Hippocampal formation (tissue), 2 donors: ENCODE measurements around the gene AZU1.
"Not testable (repeated sequence)": the region's sequence is repeated elsewhere in the genome, so short reads cannot be mapped to it uniquely, and the experiment has no call there.

ENCODE experiments used
- DNase-seq, 2 donors: peaks; one replicate each; lab custom pipeline; 2025; lab: John Stamatoyannopoulos, UW

The AZU1 gene

DNA sequence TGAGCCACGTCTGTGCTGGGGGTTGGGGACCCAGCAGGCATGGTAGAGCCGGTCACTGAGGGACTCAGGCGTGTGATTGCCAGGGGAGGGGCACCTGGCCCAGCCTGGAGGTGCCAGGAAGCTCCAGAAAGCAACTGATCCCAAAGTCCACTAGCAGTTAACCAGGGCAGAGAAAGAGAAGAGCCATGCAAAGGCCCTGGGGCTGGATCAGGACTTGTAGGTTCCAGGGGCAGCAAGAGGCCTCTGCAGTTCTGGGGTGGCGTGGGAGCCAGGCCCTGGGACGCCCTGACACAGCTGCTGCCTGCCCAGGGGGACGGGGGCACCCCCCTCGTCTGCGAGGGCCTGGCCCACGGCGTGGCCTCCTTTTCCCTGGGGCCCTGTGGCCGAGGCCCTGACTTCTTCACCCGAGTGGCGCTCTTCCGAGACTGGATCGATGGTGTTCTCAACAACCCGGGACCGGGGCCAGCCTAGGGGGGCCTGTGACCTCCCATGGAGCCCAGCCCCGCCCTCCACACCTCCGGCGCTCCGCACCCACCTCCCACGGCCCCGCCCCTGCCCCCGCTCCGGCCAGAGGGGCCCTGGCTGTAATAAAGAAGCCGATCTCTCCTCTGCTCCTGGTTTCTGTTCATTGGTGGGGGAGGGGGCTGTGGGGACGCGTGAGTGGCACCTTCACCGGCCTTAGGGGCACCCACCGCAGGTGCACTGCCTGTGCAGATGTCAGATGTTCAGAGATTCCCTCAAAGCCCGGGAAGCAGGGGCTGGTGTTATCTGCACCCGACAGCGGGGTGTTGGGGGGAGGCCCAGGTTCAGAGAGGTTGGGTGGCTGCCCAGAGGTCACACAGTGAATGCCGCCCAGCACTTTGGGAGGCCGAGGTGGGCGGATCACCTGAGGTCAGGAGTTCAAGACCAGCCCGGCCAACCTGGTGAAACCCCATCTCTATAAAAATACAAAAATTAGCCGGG, 4.1 kb downstream of the AZU1 start:
- DNase-seq, result no peak

DNA sequence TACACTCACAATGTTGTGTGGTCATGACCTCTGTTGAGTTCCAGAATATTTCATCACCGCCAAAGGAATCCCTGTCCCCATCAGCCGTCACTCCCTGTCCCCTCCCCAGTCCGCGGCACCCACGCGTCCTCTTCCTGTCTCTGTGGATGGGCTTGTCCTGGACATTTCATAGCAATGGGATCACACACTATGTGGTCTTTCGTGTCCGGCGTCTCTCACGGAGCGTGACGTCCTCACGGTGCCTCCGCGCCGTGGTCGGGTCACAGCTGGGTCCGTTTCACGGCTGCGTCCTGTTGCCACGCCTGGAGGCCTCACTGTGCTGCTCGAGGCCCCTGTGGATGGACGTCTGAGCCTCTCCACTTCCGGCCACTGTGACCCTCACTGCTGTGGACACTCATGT, 6.6 kb downstream of the AZU1 start:
- DNase-seq, result no peak

DNA sequence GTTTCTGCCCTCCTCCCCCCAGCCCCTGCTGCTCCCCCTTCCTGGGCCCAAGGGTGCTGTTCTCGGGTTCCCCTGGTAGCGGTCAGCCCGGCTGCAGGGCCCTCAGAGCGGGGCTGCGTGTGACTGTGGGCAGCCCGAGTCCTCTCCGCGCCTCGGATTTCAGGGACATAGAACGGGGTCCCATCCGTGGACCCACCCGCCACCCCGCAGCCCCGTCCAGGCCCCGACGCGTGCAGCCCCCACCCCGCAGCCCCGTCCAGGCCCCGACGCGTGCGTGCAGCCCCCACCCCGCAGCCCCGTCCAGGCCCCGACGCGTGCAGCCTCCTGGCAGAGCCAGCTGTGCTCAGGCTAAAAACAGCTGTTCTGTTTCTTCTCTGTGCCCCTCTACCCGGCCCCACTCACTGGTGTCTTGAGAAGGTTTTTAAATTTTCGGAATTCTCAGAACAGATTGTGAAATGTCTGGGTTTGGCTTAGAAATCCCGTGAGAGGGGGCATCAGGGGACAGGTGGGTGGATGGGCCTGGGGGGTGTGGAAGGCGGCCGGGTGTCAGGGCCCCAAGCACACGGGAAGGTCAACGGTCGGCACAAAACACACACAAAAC, 7.7 kb downstream of the AZU1 start:
- DNase-seq, result no peak

DNA sequence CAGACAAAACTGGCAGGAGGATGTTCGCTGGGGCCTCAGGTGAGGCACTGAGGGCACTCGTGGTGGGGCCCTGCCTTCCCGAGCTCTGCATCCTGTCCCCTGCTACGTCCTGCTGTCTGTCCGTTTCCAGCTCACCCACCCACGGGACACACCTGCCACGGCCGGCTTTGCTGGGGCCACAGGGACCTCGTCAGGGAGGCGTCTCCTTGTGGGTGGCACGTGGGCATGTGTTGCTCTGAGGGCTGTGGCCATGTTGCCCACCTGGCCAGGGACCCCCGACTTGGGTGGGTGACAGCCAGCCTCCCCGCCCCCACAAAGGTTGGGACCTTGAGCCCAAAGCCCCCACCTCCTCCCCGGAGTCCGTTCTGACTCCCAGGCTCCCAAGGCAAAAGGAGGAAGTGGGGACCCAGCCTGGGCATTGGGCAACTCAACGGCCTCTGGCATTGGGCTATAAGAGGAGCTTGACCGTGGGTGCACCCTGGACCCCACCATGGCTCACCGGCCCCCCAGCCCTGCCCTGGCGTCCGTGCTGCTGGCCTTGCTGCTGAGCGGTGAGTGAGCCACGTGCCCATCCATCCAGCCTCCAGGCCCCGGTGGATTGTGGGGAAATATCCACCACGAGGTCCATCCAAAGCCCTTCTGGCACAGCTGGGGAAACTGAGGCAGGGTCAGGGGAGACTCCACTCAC, 13.0 kb downstream of the AZU1 start, which contains the start of gene PRTN3:
Gene PRTN3, plus strand, starts transcription at position 481 of the 688 bp plus-strand sequence. Its CDS starts 10 bp downstream, at position 491.
- DNase-seq, result no peak

DNA sequence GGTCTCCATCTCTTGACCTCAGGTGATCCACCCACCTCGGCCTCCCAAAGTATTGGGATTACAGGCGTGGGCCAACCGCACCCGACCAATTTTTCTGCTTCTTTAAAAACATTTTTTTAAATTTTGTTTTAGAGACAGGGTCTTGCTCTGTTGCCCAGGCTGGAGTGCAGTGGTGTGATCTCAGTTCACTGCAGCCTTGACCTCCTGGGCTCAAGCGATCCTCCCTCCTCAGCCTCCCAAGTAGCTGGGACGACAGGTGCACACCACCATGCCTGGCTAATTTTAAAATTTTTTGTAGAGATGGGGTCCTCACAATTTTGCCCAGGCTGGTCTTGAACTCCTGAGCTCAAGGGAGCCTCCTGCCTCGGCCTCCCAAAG, 15.2 kb downstream of the AZU1 start:
- not testable (repeated sequence) for DNase-seq

DNA sequence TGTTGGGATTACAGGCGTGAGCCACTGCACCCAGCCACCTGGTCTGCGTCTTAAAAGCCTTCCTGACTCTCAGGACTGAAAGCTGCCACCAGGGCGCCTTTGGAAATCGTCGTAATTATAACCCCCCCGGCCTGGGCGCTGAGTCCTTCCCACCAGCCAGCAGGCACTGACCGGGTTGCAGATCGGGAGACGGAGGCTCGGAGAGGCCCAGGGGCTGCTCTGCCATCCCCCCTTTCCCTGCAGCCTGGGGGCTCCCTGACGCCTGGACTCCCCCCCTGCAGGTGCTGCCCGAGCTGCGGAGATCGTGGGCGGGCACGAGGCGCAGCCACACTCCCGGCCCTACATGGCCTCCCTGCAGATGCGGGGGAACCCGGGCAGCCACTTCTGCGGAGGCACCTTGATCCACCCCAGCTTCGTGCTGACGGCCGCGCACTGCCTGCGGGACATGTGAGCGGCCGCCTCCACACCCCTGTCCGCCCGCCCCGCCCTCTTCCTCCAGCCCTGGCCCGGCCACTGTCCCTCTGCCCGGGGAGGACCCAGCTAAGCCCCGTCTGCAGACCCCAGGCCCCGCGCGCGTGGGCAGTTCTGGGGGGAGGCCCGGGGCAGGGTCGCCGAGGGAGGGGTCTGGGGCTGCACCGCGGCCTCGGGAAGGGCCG, 15.7 kb downstream of the AZU1 start:
- DNase-seq, result no peak

DNA sequence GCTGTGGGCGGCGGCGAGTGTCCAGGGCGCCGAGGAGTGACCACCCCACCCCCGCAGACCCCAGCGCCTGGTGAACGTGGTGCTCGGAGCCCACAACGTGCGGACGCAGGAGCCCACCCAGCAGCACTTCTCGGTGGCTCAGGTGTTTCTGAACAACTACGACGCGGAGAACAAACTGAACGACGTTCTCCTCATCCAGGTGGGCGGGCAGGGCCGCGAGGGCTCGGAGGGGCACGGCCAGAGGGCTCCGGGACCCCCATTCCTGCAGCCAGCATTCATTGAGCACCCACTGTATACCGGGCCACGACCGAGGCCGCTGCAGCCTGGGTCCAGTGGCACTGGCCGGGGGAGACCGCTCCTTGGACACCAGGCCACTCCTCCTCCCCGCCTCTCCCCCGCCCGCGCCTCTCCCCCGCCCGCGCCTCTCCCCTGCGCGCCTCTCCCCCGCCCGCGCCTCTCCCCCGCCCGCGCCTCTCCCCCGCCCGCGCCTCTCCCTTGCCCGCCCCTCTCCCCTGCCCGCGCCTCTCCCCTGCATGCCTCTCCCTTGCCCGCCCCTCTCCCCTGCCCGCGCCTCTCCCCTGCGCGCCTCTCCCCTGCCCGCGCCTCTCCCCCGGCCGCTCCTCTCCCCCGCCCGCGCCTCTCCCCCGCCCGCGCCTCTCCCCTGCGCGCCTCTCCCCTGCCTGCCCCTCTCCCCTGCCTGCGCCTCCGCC, 16.4 kb downstream of the AZU1 start:
- DNase-seq, result no peak

DNA sequence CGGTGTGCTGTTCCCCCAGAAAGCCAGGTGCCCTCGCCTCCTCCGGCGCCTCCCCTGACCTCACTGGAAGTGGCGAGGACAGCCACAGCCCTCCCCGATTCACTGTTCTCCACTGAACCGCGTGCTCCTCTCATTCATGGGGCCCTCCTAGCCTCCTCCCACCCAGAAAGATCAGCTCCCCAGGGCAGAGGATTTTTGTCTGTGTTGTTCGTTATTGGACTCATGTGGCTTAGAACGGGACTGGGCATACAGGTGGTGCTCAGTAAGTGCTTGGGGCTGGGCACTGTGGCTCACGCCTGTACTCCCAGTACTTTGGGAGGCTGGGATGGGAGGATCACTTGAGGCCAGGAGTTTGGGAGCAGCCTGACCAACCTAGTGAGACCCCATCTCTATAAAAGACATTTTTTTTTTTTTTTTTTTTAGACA, 16.9 kb downstream of the AZU1 start:
- DNase-seq, result no peak

DNA sequence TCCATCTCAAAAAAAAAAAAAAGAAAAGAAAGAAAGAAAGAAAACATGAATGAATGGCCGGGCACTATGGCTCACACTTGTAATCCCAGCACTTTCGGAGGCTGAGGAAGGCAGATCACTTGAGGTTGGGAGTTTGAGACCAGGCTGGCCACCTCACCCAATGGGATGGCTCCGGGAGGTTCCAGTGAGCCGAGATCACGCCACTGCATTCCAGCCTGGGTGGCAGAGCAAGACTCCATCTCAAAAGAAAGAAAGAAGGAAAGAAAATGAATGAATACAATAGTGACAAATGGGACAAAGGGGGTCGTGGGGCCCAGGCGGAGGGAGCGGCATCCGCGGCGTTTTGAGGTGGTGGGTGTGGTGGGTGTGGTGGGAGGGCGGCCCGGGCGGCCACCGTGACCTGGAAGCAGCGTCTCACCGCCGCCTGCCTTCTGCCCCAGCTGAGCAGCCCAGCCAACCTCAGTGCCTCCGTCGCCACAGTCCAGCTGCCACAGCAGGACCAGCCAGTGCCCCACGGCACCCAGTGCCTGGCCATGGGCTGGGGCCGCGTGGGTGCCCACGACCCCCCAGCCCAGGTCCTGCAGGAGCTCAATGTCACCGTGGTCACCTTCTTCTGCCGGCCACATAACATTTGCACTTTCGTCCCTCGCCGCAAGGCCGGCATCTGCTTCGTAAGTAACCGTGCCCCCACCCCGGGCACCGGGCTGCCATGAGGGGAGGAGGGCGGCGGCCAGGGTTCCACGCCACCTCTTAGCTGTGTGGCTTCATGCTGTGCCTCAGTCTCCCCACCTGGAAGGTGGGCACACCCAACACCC, 18.3 kb downstream of the AZU1 start:
- no peak for DNase-seq

DNA sequence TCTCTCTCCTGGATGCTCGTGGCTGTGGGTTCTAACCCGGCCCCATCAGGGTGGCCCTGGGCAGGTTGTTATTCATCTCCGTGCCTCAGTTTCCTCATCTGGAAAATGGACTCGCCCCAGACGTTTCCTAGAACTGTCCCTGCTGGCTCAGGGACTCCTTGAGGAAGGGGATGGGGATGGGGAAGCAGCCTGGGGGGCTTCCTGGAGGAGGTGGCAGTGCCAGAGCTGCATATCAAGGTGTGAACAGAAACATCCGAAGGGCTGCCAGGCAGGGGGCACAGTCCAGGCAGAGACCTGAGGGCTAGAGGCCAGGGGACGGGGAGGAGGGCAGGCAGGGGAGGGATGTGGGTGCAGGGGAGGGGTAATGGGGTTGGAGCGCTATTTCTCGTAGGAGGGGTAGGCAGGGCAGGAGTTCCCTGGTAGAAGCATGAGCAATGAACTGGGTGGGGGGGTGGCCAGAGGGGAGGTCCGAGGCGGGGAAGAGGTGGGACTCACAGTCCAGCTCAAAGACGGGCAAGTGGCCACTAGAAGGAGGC, 20.8 kb downstream of the AZU1 start:
- DNase-seq, result no peak

DNA sequence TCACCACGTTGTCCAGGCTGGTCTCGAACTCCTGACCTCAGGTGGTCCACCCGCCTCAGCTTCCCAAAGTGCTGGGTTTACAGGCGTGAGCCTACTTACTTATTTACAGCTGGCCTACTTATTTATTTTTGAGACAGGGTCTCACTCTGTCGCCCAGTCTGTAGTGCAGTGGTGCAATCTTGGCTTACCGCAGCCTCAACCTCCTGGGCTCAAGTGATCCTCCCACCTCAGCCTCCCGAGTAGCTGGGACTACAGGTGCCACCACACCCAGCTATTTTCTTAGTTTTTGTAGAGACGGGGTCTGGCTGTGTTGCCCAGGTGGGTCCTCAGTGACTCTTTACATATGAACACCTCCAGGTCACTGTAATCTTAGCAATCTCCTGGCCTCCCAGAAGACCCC, 21.6 kb downstream of the AZU1 start:
- DNase-seq, result not testable (repeated sequence)

DNA sequence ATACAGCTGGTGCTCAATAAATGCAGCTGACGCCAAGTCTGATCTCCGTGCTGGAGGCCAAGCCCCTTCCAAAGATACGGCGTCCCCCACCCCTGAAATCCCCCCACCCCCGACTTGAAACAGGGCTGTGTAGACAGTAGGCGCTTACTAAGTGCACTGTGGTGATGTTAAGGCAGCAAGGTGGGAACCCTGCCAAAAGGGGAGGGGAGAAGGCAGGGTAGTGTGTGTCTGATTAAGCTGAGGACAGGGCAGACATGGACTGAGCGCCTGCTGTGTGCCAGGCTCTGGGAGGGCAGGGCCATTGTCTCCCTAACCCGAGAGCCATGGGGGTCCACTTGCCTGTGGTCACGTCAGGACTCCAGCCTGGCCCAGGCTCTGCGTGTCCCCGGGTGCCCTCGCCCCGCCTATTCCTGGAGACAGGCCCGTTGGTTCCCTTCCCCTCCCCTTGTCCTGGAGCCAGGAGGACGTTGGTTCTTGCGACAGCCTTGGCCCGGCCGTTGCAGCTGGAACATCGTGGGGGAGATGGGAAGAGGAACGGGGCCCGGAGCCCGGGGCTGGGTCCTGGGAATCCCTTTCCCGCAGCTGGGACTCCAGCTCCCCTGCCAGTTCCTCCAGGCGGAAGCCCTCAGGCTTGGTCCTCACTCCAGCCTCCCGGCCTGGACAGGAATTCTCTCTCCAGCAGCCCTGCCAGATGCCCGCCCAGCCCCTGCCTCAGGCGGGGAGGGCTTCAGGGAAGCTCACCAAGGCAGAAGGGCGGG, 22.8 kb downstream of the AZU1 start:
- no peak for DNase-seq

DNA sequence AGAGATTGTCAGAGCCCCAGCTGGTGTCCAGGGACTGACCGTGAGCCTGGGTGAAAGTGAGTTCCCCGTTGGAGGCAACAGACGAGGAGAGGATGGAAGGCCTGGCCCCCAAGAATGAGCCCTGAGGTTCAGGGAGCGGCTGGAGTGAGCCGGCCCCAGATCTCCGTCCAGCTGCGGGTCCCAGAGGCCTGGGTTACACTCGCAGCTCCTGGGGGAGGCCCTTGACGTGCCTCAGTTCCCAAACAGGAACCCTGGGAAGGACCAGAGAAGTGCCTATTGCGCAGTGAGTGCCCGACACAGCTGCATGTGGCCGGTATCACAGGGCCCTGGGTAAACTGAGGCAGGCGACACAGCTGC, 23.3 kb downstream of the AZU1 start:
- no peak for DNase-seq

DNA sequence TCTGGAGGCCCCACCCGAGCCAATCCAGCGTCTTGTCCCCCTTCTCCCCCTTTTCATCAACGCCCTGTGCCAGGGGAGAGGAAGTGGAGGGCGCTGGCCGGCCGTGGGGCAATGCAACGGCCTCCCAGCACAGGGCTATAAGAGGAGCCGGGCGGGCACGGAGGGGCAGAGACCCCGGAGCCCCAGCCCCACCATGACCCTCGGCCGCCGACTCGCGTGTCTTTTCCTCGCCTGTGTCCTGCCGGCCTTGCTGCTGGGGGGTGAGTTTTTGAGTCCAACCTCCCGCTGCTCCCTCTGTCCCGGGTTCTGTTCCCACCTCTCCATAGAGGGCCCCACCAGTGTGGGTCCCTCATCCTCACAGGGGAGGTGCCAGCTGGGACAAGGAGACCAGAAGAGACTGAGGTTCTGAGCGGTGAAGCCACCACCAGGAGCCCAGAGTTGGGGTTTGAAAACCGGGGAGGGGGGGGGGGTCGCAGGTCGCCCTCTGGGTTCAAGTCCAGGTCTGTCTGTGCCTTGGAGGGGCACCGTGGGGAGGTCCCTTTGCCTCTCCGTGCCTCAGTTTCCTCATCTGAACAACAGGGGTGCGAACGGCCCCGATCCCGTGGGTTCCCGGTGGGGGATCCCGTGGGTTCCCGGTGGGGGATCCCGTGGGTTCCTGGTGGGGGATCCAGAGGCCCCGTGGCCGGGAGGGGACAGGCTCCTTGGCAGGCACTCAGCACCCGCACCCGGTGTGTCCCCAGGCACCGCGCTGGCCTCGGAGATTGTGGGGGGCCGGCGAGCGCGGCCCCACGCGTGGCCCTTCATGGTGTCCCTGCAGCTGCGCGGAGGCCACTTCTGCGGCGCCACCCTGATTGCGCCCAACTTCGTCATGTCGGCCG, 24.7 kb downstream of the AZU1 start, which contains the start of gene ELANE:
Gene ELANE, plus strand, starts transcription at position 168 of the 878 bp plus-strand sequence. Its CDS starts 26 bp downstream, at position 194.
- DNase-seq, result no peak

DNA sequence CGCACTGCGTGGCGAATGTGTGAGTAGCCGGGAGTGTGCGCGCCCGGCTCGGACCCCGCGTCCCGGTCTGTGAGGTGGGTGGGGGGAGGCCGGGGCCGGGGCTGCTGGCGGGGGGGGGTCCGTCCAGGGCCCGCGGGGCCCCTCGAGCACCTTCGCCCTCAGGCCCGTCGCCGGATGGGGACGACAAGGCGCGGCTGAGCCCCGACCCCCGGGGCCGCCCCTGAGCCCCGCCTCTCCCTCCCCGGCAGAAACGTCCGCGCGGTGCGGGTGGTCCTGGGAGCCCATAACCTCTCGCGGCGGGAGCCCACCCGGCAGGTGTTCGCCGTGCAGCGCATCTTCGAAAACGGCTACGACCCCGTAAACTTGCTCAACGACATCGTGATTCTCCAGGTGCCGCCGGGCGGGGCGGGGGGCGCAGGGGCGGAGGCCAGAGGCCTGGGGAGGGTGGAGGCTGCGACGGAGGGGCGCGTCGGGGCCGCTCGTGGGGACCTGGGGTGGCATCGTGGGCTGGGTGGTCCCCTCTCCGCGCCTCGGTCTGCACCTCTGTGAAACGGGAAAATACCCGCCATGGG, 25.5 kb downstream of the AZU1 start:
- no peak for DNase-seq

DNA sequence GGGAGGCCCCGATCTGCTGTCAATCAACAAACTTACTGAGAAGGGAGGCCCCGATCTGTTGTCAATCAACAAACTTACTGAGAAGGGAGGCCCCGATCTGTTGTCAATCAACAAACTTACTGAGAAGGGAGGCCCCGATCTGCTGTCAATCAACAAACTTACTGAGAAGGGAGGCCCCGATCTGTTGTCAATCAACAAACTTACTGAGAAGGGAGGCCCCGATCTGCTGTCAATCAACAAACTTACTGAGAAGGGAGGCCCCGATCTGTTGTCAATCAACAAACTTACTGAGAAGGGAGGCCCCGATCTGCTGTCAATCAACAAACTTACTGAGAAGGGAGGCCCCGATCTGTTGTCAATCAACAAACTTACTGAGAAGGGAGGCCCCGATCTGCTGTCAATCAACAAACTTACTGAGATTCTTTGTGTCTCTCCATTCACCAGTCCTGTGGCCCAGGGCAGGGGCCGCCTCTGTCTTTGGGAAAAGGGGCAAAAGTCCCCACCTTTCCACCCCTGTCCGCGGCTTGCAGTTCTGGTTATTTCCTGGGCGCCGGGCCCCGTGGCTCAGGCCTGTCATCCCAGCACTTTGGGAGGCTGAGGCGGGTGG, 26.1 kb downstream of the AZU1 start:
- DNase-seq, result not testable (repeated sequence)

DNA sequence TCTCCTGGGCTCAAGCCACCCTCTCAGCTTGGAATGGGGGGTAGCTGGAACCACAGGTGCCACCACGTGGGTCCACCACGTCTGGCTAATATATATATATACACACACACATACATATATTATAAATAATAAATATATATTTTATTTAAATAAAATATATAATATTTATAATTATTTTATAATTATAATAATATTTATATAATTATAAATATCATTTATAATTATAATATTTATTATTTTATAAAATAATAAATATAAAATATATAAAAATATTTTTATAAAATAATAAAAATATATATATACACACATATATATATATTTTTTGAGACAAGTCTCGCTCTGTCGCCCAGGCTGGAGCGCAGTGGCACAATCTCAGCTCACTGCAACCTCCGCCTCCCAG, 26.9 kb downstream of the AZU1 start:
- DNase-seq, result no peak

DNA sequence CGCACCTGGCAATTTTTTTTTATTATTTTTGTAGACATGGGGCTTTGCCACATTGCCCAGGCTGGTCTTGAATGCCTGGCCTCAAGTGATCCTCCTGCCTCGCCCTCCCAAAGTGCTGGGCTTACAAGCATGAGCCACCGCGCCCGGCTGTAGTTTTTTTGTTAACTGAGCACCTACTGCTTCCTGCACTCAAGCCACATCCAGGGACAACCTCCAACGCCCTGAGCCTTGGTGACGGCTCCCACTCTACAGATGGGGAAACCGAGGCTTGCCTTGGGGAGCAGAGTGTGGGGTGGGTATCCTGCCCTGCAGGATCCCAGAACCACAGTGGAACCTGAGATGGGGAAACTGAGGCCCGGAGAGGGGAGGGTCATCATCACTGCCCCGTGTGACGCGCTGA, 27.5 kb downstream of the AZU1 start:
- no peak for DNase-seq
